ENCODE results near the gene OXCT1.

Gene OXCT1

GRCh38 chr5:41891066-41891707 is 21.0 kb upstream of the OXCT1 start:
- no peaks in the 10 kb centered on the region for H3K36me3 ChIP-seq (ENCODE audit: control insufficient read depth in 2 of 2, insufficient read depth in 2 of 2, low read length in 2 of 2)
- H3K27ac ChIP-seq (ENCODE audit: low read depth in 2 of 2, low read length in 2 of 2), result no peak overlapping the region
- H3K9me3 ChIP-seq (ENCODE audit: control insufficient read depth in 2 of 2, low read length in 2 of 2), result no peaks in the 10 kb centered on the region
- H3K4me3 ChIP-seq (ENCODE audit: low read length in 2 of 2), result no peak overlapping the region
- H3K27me3 ChIP-seq (ENCODE audit: control insufficient read depth in 2 of 2, insufficient read depth in 2 of 2, low read length in 2 of 2), result peaks cover 0 to 7% of the 10 kb centered on the region in 2 donors
- no peaks in the 10 kb centered on the region for H3K4me1 ChIP-seq (ENCODE audit: control insufficient read depth in 2 of 2, insufficient read depth in 2 of 2, low read length in 2 of 2)
- H3K9ac ChIP-seq (ENCODE audit: low read depth in 1 of 2, low read length in 2 of 2), result no peak overlapping the region

GRCh38 chr5:41885286-41885685 is 15.1 kb upstream of the OXCT1 start:
- no peak overlapping the region for H3K27ac ChIP-seq (ENCODE audit: low read depth in 2 of 2, low read length in 2 of 2)
- H3K9me3 ChIP-seq (ENCODE audit: control insufficient read depth in 2 of 2, low read length in 2 of 2), result no peaks in the 10 kb centered on the region
- no peak overlapping the region for H3K9ac ChIP-seq (ENCODE audit: low read depth in 1 of 2, low read length in 2 of 2)
- H3K36me3 ChIP-seq (ENCODE audit: control insufficient read depth in 2 of 2, insufficient read depth in 2 of 2, low read length in 2 of 2), result no peaks in the 10 kb centered on the region
- no peaks in the 10 kb centered on the region for H3K4me1 ChIP-seq (ENCODE audit: control insufficient read depth in 2 of 2, insufficient read depth in 2 of 2, low read length in 2 of 2)
- H3K4me3 ChIP-seq (ENCODE audit: low read length in 2 of 2), result no peak overlapping the region
- H3K27me3 ChIP-seq (ENCODE audit: control insufficient read depth in 2 of 2, insufficient read depth in 2 of 2, low read length in 2 of 2), result peaks cover 0 to 3% of the 10 kb centered on the region in 2 donors

GRCh38 chr5:41883936-41884335 is 13.7 kb upstream of the OXCT1 start:
- peaks cover 0 to 3% of the 10 kb centered on the region in 2 donors for H3K27me3 ChIP-seq (ENCODE audit: control insufficient read depth in 2 of 2, insufficient read depth in 2 of 2, low read length in 2 of 2)
- no peaks in the 10 kb centered on the region for H3K36me3 ChIP-seq (ENCODE audit: control insufficient read depth in 2 of 2, insufficient read depth in 2 of 2, low read length in 2 of 2)
- H3K4me1 ChIP-seq (ENCODE audit: control insufficient read depth in 2 of 2, insufficient read depth in 2 of 2, low read length in 2 of 2), result no peaks in the 10 kb centered on the region
- no peak overlapping the region for H3K27ac ChIP-seq (ENCODE audit: low read depth in 2 of 2, low read length in 2 of 2)
- H3K9ac ChIP-seq (ENCODE audit: low read depth in 1 of 2, low read length in 2 of 2), result no peak overlapping the region
- H3K4me3 ChIP-seq (ENCODE audit: low read length in 2 of 2), result no peak overlapping the region
- H3K9me3 ChIP-seq (ENCODE audit: control insufficient read depth in 2 of 2, low read length in 2 of 2), result no peaks in the 10 kb centered on the region

GRCh38 chr5:41883243-41883642 is 13.0 kb upstream of the OXCT1 start:
- no peaks in the 10 kb centered on the region for H3K9me3 ChIP-seq (ENCODE audit: control insufficient read depth in 2 of 2, low read length in 2 of 2)

GRCh38 chr5:41882765-41883164 is 12.5 kb upstream of the OXCT1 start:
- Histone ChIP-seq H3K9me3 (ENCODE audit: control insufficient read depth in 2 of 2, low read length in 2 of 2) (no peaks in the 10 kb centered on the region), H3K9ac (ENCODE audit: low read depth in 1 of 2, low read length in 2 of 2) (no peak overlapping the region), H3K27ac (ENCODE audit: low read depth in 2 of 2, low read length in 2 of 2) (no peak overlapping the region), H3K27me3 (ENCODE audit: control insufficient read depth in 2 of 2, insufficient read depth in 2 of 2, low read length in 2 of 2) (peaks cover 0 to under 1% of the 10 kb centered on the region in 2 donors), H3K4me1 (ENCODE audit: control insufficient read depth in 2 of 2, insufficient read depth in 2 of 2, low read length in 2 of 2) (no peaks in the 10 kb centered on the region), H3K4me3 (ENCODE audit: low read length in 2 of 2) (no peak overlapping the region), H3K36me3 (ENCODE audit: control insufficient read depth in 2 of 2, insufficient read depth in 2 of 2, low read length in 2 of 2) (no peaks in the 10 kb centered on the region)

More at GRCh38 chr5:41883243-41883642, 13.0 kb upstream of the OXCT1 start:
- no peak overlapping the region for H3K9ac ChIP-seq (ENCODE audit: low read depth in 1 of 2, low read length in 2 of 2)
- peaks cover 0 to 3% of the 10 kb centered on the region in 2 donors for H3K27me3 ChIP-seq (ENCODE audit: control insufficient read depth in 2 of 2, insufficient read depth in 2 of 2, low read length in 2 of 2)
- no peak overlapping the region for H3K4me3 ChIP-seq (ENCODE audit: low read length in 2 of 2)
- H3K36me3 ChIP-seq (ENCODE audit: control insufficient read depth in 2 of 2, insufficient read depth in 2 of 2, low read length in 2 of 2), result no peaks in the 10 kb centered on the region
- no peaks in the 10 kb centered on the region for H3K4me1 ChIP-seq (ENCODE audit: control insufficient read depth in 2 of 2, insufficient read depth in 2 of 2, low read length in 2 of 2)
- H3K27ac ChIP-seq (ENCODE audit: low read depth in 2 of 2, low read length in 2 of 2), result no peak overlapping the region

- no peak overlapping the region for H3K9ac ChIP-seq (ENCODE audit: low read depth in 1 of 2, low read length in 2 of 2)
- no peaks in the 10 kb centered on the region for H3K27me3 ChIP-seq (ENCODE audit: control insufficient read depth in 2 of 2, insufficient read depth in 2 of 2, low read length in 2 of 2)
- no peak overlapping the region for H3K4me3 ChIP-seq (ENCODE audit: low read length in 2 of 2)
- H3K9me3 ChIP-seq (ENCODE audit: control insufficient read depth in 2 of 2, low read length in 2 of 2), result no peaks in the 10 kb centered on the region
- H3K27ac ChIP-seq (ENCODE audit: low read depth in 2 of 2, low read length in 2 of 2), result no peak overlapping the region
- H3K4me1 ChIP-seq (ENCODE audit: control insufficient read depth in 2 of 2, insufficient read depth in 2 of 2, low read length in 2 of 2), result no peaks in the 10 kb centered on the region
- H3K36me3 ChIP-seq (ENCODE audit: control insufficient read depth in 2 of 2, insufficient read depth in 2 of 2, low read length in 2 of 2), result no peaks in the 10 kb centered on the region
Measured at GRCh38 chr5:41878643-41879478, 8.6 kb upstream of the OXCT1 start.

- Histone ChIP-seq H3K27ac (ENCODE audit: low read depth in 2 of 2, low read length in 2 of 2) (no peak overlapping the region), H3K36me3 (ENCODE audit: control insufficient read depth in 2 of 2, insufficient read depth in 2 of 2, low read length in 2 of 2) (no peaks in the 10 kb centered on the region), H3K4me1 (ENCODE audit: control insufficient read depth in 2 of 2, insufficient read depth in 2 of 2, low read length in 2 of 2) (no peaks in the 10 kb centered on the region), H3K9ac (ENCODE audit: low read depth in 1 of 2, low read length in 2 of 2) (no peak overlapping the region), H3K9me3 (ENCODE audit: control insufficient read depth in 2 of 2, low read length in 2 of 2) (no peaks in the 10 kb centered on the region), H3K27me3 (ENCODE audit: control insufficient read depth in 2 of 2, insufficient read depth in 2 of 2, low read length in 2 of 2) (no peaks in the 10 kb centered on the region), H3K4me3 (ENCODE audit: low read length in 2 of 2) (no peak overlapping the region)
Measured at GRCh38 chr5:41878173-41878572, 7.9 kb upstream of the OXCT1 start.

GRCh38 chr5:41877408-41877807 is 7.2 kb upstream of the OXCT1 start:
- Histone ChIP-seq H3K9me3 (ENCODE audit: control insufficient read depth in 2 of 2, low read length in 2 of 2) (no peaks in the 10 kb centered on the region), H3K4me3 (ENCODE audit: low read length in 2 of 2) (no peak overlapping the region), H3K27me3 (ENCODE audit: control insufficient read depth in 2 of 2, insufficient read depth in 2 of 2, low read length in 2 of 2) (no peaks in the 10 kb centered on the region), H3K4me1 (ENCODE audit: control insufficient read depth in 2 of 2, insufficient read depth in 2 of 2, low read length in 2 of 2) (no peaks in the 10 kb centered on the region), H3K9ac (ENCODE audit: low read depth in 1 of 2, low read length in 2 of 2) (no peak overlapping the region), H3K27ac (ENCODE audit: low read depth in 2 of 2, low read length in 2 of 2) (no peak overlapping the region), H3K36me3 (ENCODE audit: control insufficient read depth in 2 of 2, insufficient read depth in 2 of 2, low read length in 2 of 2) (no peaks in the 10 kb centered on the region)

- H3K27me3 ChIP-seq (ENCODE audit: control insufficient read depth in 2 of 2, insufficient read depth in 2 of 2, low read length in 2 of 2), result peaks cover 0 to 2% of the 10 kb centered on the region in 2 donors
- H3K9ac ChIP-seq (ENCODE audit: low read depth in 1 of 2, low read length in 2 of 2), result no peak overlapping the region
- H3K27ac ChIP-seq (ENCODE audit: low read depth in 2 of 2, low read length in 2 of 2), result no peak overlapping the region
- no peak overlapping the region for H3K4me3 ChIP-seq (ENCODE audit: low read length in 2 of 2)
- no peaks in the 10 kb centered on the region for H3K4me1 ChIP-seq (ENCODE audit: control insufficient read depth in 2 of 2, insufficient read depth in 2 of 2, low read length in 2 of 2)
- H3K9me3 ChIP-seq (ENCODE audit: control insufficient read depth in 2 of 2, low read length in 2 of 2), result no peaks in the 10 kb centered on the region
- H3K36me3 ChIP-seq (ENCODE audit: control insufficient read depth in 2 of 2, insufficient read depth in 2 of 2, low read length in 2 of 2), result no peaks in the 10 kb centered on the region
Measured at GRCh38 chr5:41876678-41877077, 6.5 kb upstream of the OXCT1 start.

- H3K9me3 ChIP-seq (ENCODE audit: control insufficient read depth in 2 of 2, low read length in 2 of 2), result no peaks in the 10 kb centered on the region
- no peak overlapping the region for H3K4me3 ChIP-seq (ENCODE audit: low read length in 2 of 2)
- H3K4me1 ChIP-seq (ENCODE audit: control insufficient read depth in 2 of 2, insufficient read depth in 2 of 2, low read length in 2 of 2), result peaks cover 5 to 7% of the 10 kb centered on the region in 2 donors
- no peak overlapping the region for H3K9ac ChIP-seq (ENCODE audit: low read depth in 1 of 2, low read length in 2 of 2)
- H3K27me3 ChIP-seq (ENCODE audit: control insufficient read depth in 2 of 2, insufficient read depth in 2 of 2, low read length in 2 of 2), result peaks cover 0 to 2% of the 10 kb centered on the region in 2 donors
- H3K27ac ChIP-seq (ENCODE audit: low read depth in 2 of 2, low read length in 2 of 2), result no peak overlapping the region
- no peaks in the 10 kb centered on the region for H3K36me3 ChIP-seq (ENCODE audit: control insufficient read depth in 2 of 2, insufficient read depth in 2 of 2, low read length in 2 of 2)
Measured at GRCh38 chr5:41875121-41875520, 4.9 kb upstream of the OXCT1 start.

All from mucosa of rectum (tissue), 2 donors.